ENCODE data around the gene CHID1.

CHID1 gene

DNA sequence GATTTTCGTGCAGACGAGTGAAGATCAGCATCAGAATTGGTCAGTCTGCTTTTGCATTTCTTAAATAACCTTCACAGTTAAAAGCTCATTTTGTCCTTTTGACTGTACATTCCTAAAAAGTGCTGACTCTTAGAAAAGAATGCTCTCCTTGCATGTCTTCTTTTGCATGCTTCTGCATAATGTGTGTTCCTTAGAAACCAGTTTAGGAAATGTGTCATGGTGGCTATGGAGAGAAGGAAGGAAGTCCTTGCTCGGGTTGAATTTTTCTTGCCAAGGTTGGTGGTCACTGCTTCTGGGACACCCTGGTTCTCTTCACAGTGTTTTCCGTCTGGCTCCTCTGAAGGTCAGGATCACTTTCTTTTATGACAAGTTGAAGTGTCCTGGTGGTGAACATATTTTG is 21.8 kb upstream of the CHID1 start:
- no peak for DNase-seq

GRCh38 chr11:931385-931784 is 20.8 kb upstream of the CHID1 start:
- DNase-seq: no peak

DNA sequence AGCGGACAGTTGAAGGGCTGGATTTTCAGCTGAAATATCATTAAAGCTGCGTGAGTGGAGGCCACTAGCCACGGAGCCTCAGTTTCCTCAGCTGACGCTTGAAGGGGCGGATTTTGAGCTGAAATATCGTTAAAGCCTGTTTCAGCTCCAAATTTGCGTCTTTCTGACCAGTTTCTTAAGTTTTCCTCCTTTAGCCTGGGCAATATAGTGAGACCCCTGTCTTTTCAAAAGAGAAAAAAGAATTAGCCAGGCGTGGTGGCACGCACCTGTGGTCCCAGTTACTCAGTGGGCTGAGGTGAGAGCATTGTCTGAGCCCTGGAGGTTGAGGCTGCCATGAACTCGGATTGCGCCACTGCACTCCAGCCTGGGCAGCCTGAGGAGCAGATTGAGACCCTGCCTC is 18.8 kb upstream of the CHID1 start:
- DNase-seq: no peak

- no peak for DNase-seq
Observed at GRCh38 chr11:928786-929185, 18.2 kb upstream of the CHID1 start.

DNA sequence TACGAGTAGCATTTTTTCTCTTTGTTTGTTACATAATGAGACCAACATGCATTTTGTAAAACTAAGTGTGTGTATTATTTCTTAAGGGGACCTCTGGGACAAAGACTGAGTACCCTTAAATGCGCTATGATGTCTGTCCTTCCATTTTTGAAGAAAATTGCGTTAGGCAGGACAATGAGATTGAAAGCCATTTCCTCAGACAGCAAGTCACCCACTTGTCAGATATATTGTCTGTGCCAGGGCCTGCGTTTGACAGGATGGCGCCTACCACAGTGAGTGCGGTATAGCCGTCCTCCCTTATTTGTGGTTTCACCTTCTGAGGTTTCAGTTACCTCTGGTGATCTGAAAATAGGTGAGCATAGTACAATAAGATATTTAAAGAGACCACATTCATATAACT is 17.3 kb upstream of the CHID1 start:
- DNase-seq: no peak

DNA sequence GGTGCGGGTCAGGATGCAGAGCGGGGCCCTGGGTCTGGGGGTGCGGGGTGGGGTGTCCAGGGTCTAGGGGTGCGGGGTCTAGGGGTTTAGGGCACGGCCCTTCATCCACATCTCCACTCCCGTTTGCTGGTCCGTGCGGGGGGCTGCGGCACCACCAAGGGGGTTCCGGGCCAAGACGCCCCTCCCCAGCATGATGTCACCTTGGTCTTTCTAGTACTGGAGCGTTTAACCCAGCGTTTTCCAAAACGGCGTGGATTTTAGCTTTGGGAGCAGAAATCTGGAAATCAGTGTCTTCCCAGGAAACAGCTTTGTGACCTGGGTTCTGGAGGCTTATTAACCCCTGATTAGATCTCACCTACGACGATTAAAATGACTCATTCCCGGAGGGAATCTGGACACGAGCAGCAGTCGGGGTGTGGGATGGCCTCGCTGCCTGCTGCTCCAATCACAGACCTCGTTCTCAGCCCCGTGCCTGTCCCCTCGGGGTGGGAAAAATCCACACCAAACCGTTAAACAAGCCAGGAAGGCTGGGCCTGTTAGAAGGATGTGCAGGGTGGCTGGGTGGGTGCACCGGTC is 15.8 kb upstream of the CHID1 start:
- DNase-seq: peak; percentile 44

GRCh38 chr11:925496-926301 is 15.1 kb upstream of the CHID1 start, which contains the start of gene AP2A2:
Gene AP2A2 (plus strand): TSS chr11:925870. CDS start chr11:926022, 152 bp downstream.
- peak; percentile 89 for DNase-seq

DNA sequence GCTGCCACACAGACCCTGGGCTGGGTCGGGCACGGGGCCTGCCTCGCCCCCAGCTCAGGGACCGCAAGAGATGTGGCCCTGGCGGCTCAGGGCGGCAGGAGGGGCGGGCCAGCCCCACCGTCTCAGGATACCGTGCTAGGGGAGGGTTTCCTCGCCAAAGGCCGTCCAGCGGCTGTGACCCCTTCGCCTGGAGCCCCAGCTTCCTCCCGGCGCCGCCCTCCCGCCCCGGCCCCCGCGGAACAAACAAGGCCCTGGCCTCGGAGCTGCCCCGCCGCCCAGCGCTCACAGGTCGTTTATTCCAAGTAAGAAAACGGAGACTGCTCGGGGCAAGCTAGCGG is 14.5 kb upstream of the CHID1 start:
- DNase-seq: no peak

GRCh38 chr11:924406-925157 is 14.0 kb upstream of the CHID1 start:
- DNase-seq: no peak

DNA sequence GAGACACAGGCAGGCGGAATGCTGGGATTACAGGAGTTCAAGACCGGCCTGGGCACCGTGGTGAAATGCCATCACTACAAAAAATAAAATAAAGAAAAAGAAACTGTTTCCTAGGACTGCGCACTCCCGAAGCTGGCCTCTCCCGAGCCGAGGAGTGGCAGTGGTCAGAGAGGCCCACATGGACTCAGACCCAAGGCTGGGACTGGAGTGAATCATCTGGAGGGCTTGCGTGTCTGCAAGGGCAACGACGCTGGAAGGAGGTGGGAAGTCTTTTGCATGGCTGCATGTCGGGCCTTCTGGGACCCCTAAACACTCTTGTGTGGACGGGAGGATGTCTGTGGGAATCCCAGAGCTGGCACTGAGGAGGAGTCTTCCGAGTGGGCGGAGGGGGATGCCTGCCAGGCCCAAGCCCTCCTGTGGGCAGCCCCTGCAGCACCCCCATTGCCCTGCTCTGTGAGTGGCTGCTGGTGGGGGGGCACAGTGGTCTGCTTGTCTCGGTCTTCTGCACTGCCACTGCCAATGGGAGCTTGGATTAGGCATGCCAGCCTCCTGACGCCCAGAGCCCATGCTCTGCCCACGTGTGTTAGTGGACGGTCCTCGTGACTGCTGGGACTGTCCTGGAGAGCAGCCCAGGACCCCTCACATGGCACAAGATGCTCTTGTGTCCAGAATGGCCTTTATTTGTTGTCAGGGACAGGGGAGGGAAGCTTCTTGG is 13.2 kb upstream of the CHID1 start:
- no peak for DNase-seq

- no peak for DNase-seq
Observed at GRCh38 chr11:921921-922678, 11.5 kb upstream of the CHID1 start.

- DNase-seq: no peak
Observed at GRCh38 chr11:917426-917825, 6.8 kb upstream of the CHID1 start.

DNA sequence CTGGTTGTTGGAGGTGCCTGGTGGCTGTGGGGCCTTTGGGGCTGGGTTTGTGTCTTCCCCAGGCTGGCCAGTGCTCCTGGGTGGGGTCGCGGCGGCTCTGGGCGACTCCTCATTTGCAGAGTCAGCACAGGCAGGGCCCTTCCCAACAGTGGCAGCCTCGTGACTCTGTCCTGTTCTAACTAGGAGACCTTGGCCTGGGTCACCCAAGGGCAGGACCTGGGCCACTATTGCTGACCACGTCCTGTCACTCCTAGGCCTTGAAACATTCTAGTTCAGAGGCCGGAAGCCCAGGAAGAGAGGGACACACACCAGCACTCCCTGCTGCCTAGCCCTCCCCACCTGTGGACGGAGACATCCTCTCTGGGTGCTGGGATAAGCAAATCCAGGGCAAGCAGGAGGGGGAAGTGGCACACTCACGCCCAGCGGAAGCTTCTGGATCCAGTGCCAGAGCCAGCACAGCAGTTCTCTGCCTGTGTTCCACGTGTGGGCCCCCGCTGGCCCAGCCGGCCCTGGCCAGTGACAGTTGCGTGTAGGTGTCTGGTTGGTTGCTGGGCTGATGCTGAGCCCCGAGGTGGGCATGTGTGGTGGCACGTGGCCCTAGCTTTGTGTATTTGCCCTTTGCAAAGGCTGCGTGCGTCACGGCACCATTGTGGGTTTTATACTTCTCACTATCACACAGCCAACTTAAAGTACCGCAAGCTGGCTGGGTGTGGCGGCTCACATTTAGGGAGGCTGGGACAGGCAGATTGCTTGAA is 4.3 kb upstream of the CHID1 start:
- no peak for DNase-seq

GRCh38 chr11:914204-914603 is 3.6 kb upstream of the CHID1 start:
- no peak for DNase-seq

DNA sequence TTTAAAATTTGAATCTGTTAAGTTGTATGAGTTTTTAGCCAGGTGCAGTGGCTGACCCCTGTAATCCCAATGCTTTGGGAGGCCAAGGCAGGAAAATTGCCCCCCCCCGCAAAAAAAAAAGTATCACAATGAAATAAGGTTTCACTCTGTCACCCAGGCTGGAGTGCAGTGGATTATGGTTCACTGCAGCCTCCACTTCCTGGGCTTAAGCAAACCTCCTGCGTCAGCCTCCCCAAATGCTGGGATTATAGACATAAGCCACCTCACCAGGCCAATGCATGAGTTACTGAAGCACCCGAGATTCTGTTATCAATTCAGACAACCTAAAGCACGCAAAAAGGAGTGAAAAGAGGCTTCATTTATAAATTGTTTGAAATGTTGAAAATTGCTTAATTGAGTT is 2.4 kb upstream of the CHID1 start:
- no peak for DNase-seq

- DNase-seq: no peak
Observed at GRCh38 chr11:912266-912665, 1.7 kb upstream of the CHID1 start.

GRCh38 chr11:911890-912219 is 1.2 kb upstream of the CHID1 start:
- DNase-seq: no peak

DNA sequence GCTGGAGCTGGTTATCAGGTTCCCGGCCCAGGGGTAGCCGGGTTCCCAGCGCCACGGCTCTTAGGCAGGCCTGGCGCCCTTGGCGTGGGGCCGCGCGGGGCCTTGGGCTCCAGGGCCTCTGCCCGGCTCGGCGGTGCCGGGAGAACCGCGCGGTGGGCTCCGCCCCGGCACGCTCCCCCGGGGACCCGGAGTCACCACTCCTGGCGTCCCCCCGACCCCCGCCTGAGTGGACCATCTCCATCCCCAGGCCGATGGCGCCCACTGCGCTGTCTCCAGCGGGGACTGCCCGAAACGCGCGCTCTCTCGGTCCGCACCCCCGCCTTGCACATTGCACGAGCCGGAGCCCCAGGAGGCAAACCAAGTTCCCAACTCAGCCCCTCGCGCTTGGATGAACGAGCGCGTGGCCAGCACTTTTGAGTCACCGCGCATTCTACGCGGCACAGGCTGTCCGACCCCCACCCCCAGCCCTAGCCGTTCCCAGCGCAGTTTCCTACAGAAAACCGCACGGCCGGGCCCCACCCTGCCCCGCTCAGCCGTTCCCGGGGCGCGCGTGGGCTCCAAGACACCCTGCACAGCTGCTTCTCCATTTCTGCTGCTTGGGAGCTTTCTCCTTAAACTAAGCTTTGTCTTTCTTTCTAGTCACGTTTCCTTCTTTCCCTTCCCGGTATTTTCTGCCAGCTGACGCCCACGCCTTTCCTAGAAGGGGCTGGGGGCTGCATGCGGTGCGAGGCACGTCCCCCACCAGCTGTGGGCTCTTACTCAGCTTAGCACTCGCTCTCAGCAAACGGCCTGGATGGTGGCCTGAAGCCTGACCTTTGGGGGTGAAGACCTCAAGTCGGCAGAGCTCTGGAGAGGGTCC is 650 bp upstream of the CHID1 start:
- DNase-seq: peak; percentile 11

GRCh38 chr11:910044-910588 is 494 bp downstream of the CHID1 start:
- DNase-seq: no peak

DNA sequence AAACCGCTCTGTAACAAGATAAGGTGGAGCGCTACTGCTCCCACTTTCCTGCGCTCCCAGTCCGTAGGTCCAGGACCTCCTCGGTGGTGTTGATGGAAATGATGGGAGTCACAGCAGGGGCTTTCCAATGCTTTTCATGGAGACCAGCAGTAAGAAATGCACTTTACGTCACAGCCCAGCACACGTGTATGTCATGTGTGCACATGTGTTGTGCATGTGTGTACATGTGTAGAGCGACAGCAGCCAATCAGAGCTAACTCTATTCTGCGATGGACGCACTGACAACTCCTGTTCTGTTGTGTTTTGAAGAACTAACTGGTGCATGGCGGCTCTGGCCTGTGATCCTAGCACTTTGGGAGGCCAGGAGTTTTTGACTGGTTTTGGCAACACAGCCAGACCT is 1.2 kb downstream of the CHID1 start:
- DNase-seq: no peak

DNA sequence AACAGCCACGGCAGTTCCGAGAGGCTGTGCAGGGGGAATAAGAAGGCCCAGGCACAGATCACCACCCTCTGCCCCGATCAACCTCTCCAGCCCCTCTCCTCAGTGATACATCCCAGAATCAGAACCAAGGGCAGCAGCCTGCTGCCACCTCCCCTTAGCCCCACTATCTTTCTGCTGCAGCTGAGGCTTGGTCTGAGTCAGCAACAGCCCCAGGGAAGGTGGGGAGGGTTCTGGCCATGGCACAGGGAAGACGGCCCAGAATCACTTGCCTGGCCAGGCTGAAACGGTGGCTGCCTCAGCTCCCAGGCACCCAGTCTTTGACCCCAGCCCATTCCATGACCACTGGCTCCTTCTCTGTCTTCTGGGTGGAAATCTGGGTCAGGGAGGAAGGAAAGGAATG is 2.3 kb downstream of the CHID1 start:
- no peak for DNase-seq

Data from amniotic stem cell (primary cell).